Left forelimb (tissue), 1 donor: ENCODE results near the gene TGFB2.

Experiments
- DNase-seq: peaks from one replicate; pipeline ENCODE4 v3.0.0-alpha.2; 2018; ENCODE audit warnings: low spot score

TGFB2 gene

GRCh38 chr1:218388591-218388990 is 43.5 kb downstream of the TGFB2 start:
- DNase-seq = no peak

DNA sequence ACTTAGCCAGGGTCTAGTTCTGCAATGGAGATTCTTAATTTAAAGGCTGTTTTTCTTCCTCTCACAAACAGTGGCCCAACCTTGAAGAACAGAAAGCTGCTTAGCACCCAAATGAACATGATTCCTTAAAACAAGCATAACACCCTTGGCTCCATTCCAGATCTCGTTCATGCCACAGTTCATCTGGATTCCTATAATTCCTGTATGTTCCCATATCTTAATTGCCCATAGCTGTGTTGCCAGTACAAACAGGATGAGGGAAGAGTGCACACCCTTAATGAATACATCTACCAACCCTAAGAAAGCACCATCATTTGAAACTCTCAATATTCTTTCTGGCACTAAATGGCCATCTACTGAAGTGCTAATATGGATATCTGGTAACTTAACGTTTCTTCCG is 45.5 kb downstream of the TGFB2 start:
- DNase-seq = no peak

DNA sequence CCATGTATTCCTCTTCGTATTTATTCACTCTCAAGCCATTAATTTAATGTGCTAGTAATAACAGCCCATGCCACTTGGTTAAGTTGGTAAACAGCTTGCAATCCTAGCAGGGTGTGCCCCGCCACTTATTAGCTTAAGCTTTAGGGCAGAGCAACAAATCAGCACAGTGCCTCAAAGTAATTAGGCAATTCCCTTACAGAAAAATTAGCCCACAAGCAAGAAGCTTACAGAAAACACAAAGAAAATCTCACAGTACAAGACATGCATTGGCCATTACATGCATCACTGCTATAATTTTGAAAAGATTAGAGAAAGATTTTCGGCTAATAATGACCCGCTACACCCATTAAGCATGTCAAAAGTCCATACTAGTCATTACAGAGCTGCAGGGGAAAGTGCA is 47.6 kb downstream of the TGFB2 start:
- no peak for DNase-seq

- no peak for DNase-seq
These were observed 49.3 kb downstream of the TGFB2 start for GRCh38 chr1:218394416-218394815.

- no peak for DNase-seq
These were observed 49.9 kb downstream of the TGFB2 start for GRCh38 chr1:218394989-218395388.

GRCh38 chr1:218395916-218396315 is 50.8 kb downstream of the TGFB2 start:
- DNase-seq = no peak

- DNase-seq = no peak
These were observed 52.7 kb downstream of the TGFB2 start for GRCh38 chr1:218397752-218398339.

DNA sequence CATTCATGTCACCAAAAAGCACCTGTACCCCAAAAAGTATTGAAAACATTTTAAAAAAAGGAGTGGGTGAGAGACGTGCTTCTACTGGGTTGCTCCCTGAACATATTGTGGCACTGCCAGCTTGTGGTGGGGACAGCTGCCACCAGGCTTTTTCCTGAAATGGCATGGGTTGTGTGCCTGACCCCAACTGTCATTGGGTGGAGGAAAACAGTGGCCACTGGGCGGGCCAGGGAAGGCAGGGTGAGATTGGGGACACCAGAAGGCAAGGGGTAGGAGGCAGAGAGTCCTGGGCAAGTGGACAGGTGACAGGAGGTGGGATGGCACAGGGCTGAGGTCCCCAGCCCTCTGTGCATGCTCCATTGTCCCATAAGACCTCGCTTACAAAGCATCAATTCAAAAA is 55.5 kb downstream of the TGFB2 start:
- no peak for DNase-seq

GRCh38 chr1:218401441-218401997 is 56.4 kb downstream of the TGFB2 start:
- DNase-seq = no peak

GRCh38 chr1:218401998-218402785 is 57.1 kb downstream of the TGFB2 start:
- peak; percentile 69 for DNase-seq

DNA sequence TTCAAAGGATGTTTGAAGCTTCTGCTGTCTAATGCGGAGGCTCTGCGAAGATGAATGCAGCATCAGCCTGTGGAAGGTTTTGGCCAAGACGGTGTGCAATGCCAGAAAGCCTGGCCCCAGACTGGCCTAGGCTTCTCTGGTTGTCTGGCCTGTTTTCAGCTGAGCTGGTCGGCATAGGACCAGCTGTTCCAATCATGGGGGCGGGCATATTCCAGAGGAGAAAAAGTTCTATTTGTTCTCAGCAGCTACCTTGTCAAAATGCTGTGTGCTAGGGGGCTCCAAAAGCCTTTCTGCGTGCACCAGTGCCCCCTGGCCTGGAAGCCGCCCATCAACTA is 57.6 kb downstream of the TGFB2 start:
- no peak for DNase-seq

DNA sequence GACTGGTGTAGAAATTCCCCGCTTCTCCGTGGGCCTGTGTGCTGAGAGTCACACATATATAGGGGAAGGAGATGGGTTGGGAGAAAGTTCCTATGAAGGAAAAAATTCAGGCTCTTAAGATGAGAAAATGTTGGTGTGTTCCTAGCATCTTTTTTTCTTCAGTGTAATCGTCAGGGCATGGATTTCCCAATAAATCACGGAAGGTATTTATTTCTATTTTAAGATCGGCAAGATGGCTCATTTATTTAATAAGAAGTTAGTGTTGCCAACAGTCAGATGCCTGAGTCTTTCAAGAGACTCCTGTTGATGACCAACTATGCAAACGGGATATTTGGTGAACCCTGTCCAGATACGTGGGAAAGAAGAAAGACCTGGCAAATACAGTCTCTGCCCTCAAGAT is 58.2 kb downstream of the TGFB2 start:
- DNase-seq = no peak

- DNase-seq = no peak
These were observed 62.5 kb downstream of the TGFB2 start for GRCh38 chr1:218407630-218408029.

DNA sequence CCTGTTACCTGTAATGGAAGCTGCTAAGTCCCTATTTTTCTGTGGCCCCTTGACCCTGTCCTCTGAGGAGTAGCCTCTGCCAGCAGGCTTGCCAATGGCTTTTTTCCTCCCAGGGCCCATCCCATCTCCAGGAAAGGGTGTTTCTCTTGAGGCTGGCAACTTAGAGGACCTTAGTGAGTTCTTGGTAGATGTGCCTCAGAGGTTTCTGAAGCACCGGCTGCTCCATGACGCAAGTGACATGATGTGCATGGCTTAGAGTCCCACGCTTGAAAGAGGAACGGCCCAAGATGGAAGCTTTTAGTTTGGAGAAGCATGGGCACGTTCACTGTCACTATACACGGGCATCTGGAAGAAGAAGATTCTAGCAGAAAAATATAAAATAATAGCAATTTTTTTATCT is 63.0 kb downstream of the TGFB2 start:
- DNase-seq = no peak

- DNase-seq = no peak
These were observed 63.8 kb downstream of the TGFB2 start for GRCh38 chr1:218408942-218409341.

- no peak for DNase-seq
These were observed 64.9 kb downstream of the TGFB2 start for GRCh38 chr1:218409946-218410510.

GRCh38 chr1:218411101-218411500 is 66.0 kb downstream of the TGFB2 start:
- no peak for DNase-seq

GRCh38 chr1:218412171-218412570 is 67.0 kb downstream of the TGFB2 start:
- no peak for DNase-seq

DNA sequence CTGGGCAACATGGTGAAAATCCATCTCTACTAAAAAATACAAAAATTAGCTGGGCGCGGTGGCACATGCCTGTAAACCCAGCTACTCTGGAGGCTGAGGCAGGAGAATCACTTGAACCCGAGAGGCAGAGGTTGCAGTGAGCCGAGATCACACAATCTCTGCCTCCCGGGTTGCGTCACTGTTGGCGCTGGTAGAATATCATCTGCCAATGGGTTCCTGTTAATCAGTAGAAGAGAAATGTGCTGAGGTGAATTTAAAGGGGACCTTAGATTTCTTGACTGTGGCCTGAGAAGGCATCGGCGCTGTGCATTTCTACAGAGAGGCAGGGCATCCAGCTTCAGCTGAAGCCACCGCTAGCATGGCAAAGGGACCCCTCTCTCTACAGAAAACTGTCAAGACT is 68.0 kb downstream of the TGFB2 start:
- no peak for DNase-seq

DNA sequence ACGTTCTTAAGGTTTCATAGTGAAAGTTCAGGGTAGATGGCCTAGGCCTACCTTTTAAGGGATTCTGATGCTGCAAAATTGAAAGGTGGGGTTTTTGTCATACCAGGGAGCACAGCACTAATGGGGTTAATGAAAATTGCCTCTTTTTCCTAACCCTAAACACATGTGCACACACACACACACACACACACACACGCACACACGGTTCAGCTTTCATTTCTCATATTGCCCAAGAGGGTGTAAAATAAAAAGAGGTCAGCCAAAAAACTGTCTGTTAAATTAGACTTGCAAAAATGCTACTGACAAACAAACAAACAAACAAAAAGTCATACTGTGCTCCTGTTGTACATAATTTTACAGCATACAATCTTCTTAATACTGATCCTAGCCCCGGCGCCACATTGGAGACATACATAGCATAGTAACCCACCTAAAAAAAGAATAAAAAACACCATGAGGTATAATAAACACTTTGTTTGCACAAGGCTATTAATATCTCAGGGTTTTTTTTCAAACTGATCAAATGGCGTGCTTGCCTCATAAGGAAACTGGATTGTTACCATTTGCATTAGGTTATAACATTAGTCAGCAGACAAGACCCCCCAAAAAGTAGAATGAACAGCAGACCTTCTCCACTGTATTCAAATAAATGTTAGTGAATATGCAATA is 69.1 kb downstream of the TGFB2 start:
- DNase-seq = no peak

DNA sequence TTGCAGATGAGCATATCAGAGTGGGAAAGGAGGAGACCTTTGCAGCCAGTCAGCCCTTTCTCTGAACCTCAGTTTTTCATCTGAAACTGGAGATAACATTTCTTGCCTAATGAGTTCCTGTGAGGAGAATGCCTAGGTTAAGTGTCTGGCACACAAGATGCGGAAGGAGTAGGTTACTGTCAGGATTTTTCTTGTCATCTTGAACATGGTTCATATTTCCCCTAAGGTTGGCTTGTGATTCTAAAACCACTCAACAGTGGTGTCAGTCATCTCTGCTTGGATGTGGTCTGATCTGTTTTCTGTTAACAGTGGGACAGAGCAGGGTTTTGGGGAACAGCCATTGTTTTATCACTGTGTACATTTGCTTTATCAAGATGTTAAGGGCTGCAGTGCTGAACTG is 70.6 kb downstream of the TGFB2 start:
- no peak for DNase-seq

DNA sequence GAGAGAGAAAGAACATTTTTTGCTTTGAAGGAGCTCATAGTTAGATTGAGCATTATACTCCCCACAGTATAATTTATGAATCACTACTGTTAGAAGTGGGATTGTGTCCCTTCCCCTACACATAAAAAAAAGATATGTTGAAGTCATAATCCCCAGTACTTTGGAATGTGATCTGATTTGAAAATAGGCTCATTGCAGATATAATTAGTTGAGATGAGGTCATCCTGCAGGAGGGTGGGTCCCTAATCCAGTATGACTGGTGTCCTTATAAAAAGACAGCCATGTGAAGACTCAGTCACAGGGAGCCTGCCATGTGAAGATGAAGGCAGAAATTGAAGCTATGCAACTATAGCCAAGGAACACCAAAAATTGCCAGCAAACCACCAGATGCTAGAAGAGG is 76.4 kb downstream of the TGFB2 start:
- no peak for DNase-seq

DNA sequence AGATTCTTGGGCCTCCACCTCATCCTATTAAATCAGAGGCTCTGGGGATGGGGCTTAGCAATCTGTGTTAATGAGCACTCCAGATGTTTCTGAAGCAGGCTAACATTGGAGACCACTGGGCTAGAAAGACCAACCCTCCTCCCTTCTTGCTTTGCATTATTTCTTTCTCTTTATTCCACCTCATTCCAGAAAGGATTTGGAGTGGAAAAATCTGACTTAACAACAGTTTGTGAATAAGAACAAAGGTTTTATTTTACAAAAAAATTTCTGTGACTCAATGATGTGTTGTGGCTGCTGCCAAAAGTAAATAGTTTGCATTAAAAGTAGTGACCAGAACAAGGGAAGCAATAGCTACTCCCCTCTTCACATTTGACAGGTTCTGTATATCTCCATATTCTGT is 79.4 kb downstream of the TGFB2 start:
- DNase-seq = no peak
